Measurements from ENCODE around the gene SEZ6L2. TPM values are rescaled to one million over a fixed set of nuclear protein-coding genes. Genes with fewer than 3 reads are reported as not detected.
"Not testable (repeated sequence)": the region's sequence is repeated elsewhere in the genome, so short reads cannot be mapped to it uniquely, and the experiment has no call there.

Gene SEZ6L2
- total RNA-seq, 4 donors from 2014 or later: 1.7 to 14.2 (median 10.6) TPM

DNA sequence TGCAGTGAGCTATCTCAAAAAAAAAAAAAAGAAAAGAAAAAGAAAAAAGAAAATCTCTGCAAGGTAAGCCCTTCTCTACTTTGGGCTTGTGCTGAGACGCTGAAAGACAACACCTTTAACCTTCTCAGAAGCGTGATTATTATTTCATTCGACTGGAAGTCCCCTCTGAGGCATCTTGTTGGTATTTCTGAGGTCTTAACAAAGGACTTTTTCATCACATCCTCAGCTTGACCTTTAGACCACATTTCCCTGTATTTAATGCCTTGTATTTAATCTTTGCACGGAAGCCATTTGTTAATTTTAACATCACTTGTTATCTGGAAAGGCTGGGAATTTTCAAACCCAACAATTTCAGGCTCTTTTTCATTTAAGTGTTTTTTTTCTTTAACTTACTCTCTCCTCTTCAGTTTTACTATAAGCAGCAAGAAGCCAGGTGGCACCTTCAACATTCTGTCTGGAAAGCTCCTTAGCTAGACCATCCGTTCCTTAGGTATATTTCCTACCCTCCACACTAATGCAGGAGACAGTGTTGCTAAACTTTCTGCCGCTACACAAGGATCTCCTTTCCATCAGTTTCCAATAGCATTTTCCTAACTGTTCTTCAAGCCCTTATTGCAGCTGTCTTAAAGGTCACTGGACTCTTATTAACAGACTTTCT lies 16.4 kb upstream of the SEZ6L2 start:
- Histone ChIP-seq H3K27me3 (no peaks in the 10 kb centered on the region), H3K36me3 (peaks cover 0 to 26% (median 0%) of the 10 kb centered on the region in 3 donors), H3K27ac (no peak overlapping the region), H3K4me3 (no peak overlapping the region), H3K9me3 (no peaks in the 10 kb centered on the region), H3K4me1 (no peaks in the 10 kb centered on the region)
- TF ChIP-seq, protein P1, sequence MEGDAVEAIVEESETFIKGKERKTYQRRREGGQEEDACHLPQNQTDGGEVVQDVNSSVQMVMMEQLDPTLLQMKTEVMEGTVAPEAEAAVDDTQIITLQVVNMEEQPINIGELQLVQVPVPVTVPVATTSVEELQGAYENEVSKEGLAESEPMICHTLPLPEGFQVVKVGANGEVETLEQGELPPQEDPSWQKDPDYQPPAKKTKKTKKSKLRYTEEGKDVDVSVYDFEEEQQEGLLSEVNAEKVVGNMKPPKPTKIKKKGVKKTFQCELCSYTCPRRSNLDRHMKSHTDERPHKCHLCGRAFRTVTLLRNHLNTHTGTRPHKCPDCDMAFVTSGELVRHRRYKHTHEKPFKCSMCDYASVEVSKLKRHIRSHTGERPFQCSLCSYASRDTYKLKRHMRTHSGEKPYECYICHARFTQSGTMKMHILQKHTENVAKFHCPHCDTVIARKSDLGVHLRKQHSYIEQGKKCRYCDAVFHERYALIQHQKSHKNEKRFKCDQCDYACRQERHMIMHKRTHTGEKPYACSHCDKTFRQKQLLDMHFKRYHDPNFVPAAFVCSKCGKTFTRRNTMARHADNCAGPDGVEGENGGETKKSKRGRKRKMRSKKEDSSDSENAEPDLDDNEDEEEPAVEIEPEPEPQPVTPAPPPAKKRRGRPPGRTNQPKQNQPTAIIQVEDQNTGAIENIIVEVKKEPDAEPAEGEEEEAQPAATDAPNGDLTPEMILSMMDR (IDR thresholded peaks at IDR 0.05): no peak
- no peak for TF ChIP-seq POLR2A (IDR thresholded peaks at IDR 0.05)
- no peak for DNase-seq

DNA sequence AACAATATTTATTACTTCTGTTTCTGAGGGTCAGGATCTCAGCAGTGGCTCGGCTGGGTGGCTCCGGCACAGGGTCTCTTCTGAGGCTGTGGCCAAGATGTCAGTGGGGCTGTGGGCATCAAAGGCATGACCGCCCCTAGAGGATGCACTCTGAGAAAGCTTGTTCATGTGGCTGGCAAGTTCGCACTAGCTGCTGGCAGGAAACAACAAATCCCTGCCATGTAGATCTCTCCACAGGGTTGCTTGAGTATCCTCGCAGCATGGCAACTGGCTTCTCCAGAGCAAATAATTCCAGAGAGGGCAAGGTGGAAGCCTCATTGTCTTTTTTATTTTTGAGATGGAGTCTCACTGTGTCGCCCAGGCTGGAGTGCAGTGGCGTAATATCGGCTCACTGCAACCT lies 14.2 kb upstream of the SEZ6L2 start:
- Histone ChIP-seq H3K4me3 (no peak overlapping the region), H3K9me3 (no peaks in the 10 kb centered on the region), H3K4me1 (no peaks in the 10 kb centered on the region), H3K27ac (no peak overlapping the region), H3K27me3 (no peaks in the 10 kb centered on the region), H3K36me3 (peaks cover 0 to 9% (median 0%) of the 10 kb centered on the region in 3 donors)
- TF ChIP-seq, protein P1 (IDR thresholded peaks at IDR 0.05): no peak
- no peak for TF ChIP-seq POLR2A (IDR thresholded peaks at IDR 0.05)
- DNase-seq: no peak

DNA sequence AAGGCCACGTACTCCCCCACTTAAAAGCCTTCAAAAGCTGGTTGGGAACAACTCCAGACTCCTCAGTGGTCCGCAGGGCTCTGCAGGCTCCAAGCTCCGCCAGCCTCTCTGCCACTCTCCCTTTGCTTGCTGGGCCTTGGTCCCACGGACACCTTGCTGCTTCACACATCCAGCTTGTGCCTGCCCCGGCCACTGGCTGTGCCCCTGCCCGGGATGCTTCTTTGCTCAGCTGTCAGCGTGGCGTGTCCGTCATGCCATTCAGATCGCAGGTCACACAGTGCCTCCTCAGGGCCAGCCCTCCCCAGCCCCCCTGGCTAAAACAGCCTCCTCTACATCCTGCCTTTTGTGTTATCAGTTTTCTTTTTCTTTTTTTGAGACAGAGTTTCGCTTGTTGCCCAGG lies 12.7 kb upstream of the SEZ6L2 start:
- no peak for DNase-seq
- Histone ChIP-seq H3K27me3 (no peaks in the 10 kb centered on the region), H3K27ac (no peak overlapping the region), H3K4me3 (no peak overlapping the region), H3K9me3 (no peaks in the 10 kb centered on the region), H3K4me1 (no peaks in the 10 kb centered on the region), H3K36me3 (no peaks in the 10 kb centered on the region)
- TF ChIP-seq POLR2A (IDR thresholded peaks at IDR 0.05): no peak
- TF ChIP-seq, protein P1 (IDR thresholded peaks at IDR 0.05): no peak

DNA sequence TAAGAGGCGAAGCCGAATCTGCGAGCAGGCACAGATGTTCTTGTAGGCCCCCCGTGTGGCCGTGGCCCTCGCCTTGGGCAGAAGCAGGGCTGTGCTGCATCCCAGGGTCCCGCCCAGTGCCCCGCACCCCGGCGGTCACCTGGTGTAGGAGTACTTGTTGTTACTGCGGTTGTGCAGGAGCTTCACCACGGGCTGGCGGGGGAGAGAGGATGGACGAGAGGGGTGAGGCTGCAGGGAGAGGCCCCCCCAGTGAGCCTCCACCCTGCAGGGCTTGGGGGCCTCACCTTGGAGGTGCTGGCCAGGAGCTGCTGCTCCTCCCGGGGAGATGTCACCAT lies 12.3 kb upstream of the SEZ6L2 start:
- TF ChIP-seq POLR2A (IDR thresholded peaks at IDR 0.05): no peak
- TF ChIP-seq, protein P1 (IDR thresholded peaks at IDR 0.05): no peak
- H3K4me1 ChIP-seq: no peaks in the 10 kb centered on the region
- no peaks in the 10 kb centered on the region for H3K27me3 ChIP-seq
- H3K4me3 ChIP-seq: no peak overlapping the region
- H3K27ac ChIP-seq: no peak overlapping the region
- no peak for DNase-seq
- no peaks in the 10 kb centered on the region for H3K9me3 ChIP-seq
- no peaks in the 10 kb centered on the region for H3K36me3 ChIP-seq

DNA sequence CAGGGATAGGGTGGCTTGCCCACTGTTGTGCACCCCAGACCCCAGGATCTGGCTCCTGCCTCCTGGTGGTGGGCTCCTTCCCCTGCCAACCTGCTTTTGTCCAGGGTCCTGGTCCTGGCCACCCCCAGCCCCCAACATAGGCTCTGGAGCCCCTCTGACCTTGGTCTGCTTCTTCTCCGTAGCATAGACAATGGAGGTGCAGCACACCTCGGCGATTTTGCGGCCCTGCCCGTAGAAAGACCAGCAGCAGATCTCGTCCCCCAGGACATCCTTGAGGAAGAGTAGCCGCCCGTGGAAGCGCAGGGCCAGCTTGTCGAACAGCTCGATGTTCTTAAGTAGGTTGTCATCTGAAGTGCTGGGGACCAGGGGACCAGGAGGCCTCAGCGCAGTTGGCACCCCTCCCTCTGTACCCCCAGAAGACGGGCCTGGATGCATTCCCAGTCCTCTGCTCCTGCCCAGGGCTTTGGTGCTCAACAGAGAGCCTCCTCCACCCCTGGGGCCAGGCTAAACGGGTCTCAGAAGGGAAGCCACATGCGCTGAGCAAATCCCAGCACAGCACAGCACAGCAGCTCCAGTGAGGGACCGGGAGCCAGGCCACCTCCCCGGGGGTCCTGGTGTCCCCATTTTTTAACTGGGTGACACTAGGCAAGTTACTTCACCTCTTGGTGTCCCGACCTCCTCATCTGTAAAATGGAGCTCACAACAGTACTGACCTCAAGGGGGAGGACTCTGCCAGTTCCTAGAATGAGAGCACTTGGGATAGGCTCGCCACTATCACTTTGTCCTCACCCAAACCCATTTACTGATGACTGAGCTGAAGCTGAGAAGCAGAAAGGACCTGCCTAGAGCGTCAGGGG lies 11.7 kb upstream of the SEZ6L2 start:
- no peak for DNase-seq
- H3K27me3 ChIP-seq: no peaks in the 10 kb centered on the region
- H3K9me3 ChIP-seq: no peaks in the 10 kb centered on the region

DNA sequence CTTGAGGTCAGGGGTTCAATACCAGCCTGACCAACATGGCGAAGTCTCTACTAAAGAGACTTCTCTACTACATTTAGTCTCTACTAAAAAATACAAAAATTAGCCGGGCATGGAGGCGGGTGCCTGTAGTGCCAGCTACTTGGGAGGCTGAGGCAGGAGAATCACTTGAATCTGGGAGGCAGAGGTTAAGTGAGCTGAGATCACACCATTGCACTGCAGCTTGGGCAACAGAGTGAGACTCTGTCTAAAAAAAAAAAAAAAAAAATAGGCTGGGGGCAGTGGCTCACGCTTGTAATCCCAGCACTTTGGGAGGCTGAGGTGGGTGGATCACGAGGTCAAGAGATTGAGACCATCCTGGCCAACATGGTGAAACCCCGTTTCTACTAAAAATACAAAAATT lies 10.5 kb upstream of the SEZ6L2 start:
- H3K36me3 ChIP-seq, H3K4me1 ChIP-seq, H3K9me3 ChIP-seq, H3K27ac ChIP-seq, H3K27me3 ChIP-seq, H3K4me3 ChIP-seq, DNase-seq: not testable (repeated sequence)

More for the DNA sequence above, 11.7 kb upstream of the SEZ6L2 start:
- Histone ChIP-seq H3K27ac (no peak overlapping the region), H3K36me3 (no peaks in the 10 kb centered on the region), H3K4me1 (no peaks in the 10 kb centered on the region), H3K4me3 (no peak overlapping the region)
- TF ChIP-seq, protein P1 (IDR thresholded peaks at IDR 0.05): no peak
- TF ChIP-seq POLR2A (IDR thresholded peaks at IDR 0.05): no peak

Data from Peyer's patch (tissue), 4 donors.